HG03565 (cell line): ENCODE results near the gene FBXO33.
"Not testable (repeated sequence)": the region's sequence is repeated elsewhere in the genome, so short reads cannot be mapped to it uniquely, and the experiment has no call there.

ENCODE experiments used
- ATAC-seq: cut with Tn5 transposase; IDR thresholded peaks from one replicate; pipeline ENCODE4 v1.9.1; 2021; ENCODE audit warnings: mild to moderate bottlenecking, moderate library complexity; ENCODE audit not compliant: unreplicated experiment

Gene FBXO33

DNA sequence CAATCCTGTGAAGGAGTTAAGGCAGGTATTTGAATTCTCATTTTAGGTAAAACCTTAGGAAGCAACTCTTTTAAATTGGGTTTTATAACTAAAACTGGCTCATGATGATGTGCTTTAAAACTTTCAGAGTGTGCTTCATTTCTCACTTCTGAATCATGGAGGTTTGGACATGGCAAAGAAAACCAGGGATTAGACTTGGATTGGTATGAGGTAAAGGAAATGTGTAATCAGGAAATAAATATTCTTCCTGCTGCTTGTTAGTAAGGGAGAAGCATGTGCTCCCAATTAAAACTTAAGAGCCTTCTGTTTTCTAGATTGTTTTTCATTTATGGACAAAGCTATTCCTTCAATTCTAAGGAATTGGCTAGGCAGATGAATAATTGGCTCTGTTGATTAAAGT lies 57.4 kb downstream of the FBXO33 start:
- ATAC-seq, result no peak

DNA sequence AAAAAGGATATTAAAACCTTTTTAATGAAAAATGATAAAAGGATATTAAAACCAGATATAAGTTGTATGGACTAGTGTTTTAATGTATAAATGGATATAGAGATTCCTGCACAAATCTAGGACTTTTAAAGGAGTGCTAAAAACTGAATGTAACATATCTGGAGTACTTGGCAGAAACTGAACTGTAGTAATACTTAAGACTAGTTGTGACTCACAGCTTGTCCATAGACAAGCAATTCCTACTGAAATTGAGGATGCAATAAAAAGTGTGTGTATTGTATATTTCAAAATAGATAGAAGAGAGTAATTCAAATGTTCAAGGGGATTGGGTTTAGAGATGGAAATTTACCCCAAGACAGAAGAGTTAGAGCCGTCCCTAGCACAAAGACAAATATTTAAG lies 59.6 kb downstream of the FBXO33 start:
- no peak for ATAC-seq

DNA sequence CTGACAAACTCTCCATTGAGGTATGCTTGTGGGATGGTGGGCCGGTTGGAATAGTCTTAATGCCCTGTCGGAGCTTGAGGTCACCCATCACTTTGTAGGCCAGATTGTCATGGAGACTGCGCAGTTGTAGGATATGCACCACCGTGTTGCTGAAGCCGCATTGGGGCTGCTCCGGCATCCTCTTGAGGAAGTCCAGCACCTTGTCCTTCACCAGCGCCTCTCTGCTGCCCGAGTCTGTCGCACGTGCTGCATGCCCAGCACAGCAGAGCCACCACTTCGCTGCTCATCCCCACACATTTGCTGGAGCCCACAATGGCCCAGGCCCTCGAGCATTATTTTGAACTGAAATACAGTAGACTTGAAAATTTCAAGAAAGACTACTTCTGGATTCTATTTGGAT lies 61.8 kb downstream of the FBXO33 start:
- ATAC-seq, result no peak

DNA sequence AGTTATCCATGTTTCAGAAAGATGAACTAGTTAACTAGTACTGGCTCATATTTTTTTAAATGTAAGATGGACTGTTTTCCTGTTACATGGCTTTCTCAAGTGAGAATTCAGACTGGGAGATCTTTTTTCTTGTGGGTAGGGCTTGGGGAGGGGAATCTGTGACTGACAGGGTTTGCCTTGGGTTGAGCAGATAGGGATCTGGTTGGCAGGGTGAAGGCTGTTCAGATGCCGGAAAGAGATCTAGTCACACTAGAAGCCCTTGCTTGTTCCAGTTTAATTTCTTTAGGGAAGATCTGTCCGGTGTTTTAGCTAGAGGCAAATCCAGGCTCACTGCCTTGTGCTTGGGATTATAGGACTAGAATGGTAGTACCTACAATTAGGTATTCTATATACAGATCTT lies 63.2 kb downstream of the FBXO33 start:
- ATAC-seq, result no peak

DNA sequence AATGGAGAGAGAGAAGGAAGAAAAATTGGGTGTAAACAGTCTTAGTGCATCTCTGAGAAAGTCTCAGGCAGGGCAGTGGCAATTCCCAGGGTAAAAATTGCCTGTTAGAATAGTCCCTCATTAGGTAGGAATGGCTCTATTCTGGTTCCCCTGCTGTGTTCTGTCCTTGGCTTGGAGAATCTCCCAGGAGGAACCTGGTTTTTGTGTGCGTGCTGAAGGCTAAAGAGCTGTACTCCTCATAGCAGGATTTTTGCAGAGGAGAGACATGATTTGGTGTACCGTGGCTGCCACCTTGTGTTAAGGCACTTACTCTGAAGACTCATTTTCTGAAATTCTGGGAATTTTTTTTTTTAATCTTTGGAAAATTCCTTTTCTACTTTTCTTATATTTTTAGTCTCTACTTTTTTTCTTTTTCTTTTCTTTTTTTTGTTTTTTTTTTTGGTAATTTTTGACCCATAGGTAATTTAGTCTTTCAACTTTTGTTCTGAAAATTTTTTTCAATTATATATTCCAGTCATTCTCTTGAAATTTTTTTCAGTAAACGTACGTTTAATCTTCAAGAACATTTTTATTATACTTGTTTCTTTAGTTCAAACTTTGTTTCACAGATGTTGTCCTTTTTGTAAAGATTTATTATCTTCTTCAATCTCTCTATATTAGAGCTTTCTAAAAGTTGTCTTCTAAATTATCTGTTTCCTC lies 63.8 kb downstream of the FBXO33 start:
- no peak for ATAC-seq

DNA sequence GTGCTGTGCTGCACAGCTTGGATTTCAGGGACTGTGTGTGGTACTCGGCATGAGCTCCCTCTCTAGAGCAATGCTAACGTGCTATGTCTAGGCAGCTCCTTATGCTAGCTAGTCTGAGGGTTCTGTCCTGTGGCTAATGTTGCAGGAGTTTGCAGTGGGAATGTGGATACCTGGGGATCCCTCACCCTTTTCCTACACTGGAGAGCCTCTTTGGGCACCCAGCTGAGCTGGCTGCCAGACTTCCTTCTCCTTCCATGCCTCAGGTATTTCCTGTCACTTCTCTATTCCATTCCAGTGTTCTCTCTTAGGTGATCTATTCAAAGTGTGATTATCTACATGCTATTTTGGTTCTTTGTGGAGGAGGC lies 64.9 kb downstream of the FBXO33 start:
- no peak for ATAC-seq

DNA sequence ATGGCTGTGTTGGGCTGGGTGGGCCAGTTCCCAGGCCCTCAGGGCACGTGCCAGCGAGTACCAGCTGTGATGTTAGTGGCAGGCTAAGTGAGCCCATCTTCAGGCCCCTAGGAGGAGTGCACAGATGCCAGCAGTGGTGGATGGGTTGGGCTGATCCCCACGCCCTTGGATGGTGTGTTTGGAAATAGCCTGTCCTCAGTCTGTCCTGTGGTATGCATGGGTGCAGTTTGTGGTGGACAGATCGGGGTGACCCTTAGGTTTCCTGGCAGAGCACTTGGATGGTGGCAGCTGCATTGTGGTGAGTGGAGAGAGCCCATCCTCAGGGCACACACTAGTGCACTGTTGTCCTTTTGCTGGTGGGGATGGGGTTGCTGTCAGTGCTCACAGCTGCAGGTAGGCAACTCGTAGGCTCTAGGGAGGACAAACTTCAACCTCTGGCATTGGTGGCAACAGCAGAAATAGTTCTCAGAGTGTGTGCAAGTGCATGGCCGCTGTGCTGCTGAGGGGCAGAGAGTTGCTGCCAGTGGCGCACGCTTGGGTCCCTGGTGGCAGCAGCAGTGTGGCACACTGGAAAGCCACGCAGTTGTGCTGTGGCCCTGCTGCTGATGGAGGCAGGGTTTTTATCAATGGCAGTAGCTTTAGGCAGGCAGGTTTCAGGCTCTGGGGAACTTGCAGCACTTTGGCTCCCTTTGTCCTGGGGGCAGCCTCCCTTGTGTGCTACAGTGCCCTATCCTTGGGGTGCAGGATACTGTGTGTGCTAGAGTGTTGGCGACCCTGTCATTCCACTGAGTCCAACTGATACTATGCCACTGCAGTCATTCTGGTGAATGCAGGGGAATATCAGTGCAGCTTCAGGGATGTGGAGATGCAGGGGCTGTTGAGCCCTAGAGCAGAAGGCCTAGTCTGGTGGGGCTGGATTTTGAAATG lies 65.5 kb downstream of the FBXO33 start:
- no peak for ATAC-seq

DNA sequence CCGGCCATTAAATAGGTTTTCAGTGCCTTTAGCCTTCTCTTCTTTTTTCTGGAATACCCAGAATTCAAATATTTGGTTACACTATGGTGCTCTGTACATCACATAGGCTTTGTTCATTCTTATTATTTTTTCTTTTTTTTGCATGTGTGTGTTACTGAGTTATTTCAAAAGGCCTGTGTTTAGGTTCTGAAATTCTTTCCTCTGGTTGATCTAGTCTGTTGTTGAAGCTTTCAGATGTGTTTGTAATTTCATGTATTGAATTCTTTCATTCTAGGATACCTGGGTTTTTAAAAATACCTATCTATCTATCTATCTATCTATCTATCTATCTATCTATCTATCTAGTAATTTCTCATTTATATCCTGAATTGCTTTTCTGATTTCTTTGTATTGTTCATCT lies 66.9 kb downstream of the FBXO33 start:
- no peak for ATAC-seq

DNA sequence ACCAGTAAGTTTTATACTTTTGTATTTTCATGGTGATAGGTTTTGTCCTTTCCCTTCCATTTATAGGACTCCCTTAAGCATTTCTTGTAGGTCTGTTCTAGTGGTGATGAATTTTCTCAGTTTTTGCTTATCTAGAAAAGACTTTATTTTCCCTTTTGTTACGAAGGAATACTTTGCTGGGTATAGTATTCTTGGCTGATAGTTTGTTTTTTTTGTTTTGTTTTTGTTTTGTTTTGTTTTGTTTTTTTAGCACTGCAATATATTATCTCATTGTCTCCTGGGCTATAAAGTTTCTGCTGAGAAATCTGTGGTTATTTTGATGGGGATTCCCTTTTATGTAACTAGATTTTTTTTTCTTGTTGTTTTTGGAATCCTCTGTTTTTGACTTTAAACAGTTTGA lies 67.7 kb downstream of the FBXO33 start:
- no peak for ATAC-seq

DNA sequence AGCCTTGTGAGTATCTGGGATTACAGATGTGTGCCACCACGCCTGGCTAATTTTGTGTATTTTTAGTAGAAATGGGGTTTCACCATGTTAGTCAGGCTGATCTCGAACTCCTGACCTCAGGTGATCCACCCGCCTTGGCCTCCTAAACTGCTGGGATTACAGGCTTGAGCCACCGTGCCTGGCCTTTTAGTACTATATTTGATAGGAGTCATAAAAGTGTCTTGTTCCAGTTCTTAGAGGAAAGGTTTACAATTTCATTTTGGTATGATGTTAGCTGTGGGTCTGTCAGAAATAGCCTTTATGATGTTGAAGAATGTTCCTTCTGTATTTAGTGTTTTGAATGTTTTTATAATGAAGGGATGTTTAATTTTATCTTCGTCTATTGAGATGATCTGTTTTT lies 70.7 kb downstream of the FBXO33 start:
- not testable (repeated sequence) for ATAC-seq

DNA sequence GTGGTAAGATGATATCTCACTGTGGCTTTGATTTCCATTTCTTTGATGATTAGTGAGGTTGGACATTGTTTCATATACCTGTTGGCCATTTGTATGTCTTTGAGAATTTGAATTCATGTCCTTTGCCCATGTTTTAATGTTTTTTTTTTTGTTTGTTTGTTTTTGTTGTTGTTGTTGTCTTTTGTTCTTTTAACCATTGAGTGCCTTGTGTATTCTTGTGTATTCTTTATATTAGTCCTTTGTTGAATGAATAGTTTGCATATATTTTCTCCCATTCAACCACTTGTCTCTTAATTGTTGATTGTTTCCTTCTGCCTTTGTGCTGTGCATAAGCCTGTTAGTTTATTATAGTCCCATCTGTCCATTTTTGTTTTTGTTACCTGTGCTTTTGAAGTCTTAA lies 71.9 kb downstream of the FBXO33 start:
- no peak for ATAC-seq

DNA sequence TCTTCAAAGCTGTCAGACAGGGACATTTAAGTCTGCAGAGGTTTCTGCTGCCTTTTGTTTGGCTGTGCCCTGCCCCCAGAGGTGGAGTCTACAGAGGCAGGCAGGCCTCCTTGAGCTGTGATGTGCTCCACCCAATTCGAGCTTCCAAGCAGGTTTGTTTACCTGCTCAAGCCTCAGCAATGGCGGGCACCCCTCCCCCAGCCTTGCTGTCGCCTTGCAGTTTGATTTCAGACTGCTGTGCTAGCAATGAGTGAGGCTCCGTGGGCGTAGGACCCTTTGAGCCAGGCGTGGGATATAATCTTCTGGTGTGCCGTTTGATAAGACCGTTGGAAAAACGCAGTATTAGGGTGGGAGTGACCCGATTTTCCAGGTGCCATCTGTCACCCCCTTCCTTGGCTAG lies 73.2 kb downstream of the FBXO33 start:
- ATAC-seq, result not testable (repeated sequence)

DNA sequence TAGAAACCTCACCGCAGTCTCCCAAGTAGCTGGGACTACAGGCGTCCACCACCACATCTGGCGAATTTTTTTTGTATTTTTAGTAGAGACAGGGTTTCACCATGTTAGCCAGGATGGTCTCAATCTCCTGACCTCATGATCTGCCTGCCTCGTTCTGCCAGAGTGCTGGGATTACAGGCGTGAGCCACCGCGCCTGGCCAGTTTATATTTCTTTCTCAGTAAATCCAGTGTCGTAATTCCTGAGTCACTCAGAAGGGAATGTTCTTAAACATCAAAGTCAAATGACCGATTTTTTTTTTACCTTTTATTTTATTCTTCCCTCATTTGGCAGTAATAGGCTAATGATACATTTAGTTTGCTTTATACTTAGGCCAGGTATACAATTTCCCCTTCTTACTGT lies 80.5 kb downstream of the FBXO33 start:
- ATAC-seq, result no peak

DNA sequence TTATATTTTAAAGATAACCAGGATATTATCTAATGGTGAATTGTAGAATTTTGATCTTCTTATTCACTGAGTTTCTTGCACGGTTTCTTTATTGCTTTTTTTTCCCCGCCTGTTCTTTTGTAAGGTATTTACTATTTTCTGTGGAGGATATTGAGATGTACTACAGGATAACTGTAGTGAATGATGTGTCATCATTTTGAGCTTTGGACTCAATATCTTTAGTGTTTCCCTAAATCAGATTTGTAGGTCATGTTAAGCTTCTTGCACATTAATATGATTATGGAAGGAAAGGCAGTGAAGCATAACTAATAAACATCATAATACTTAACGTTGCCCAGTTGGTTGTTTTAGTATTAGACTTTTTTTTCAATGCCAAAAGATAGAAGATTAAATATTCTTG lies 81.4 kb downstream of the FBXO33 start:
- no peak for ATAC-seq
